Measurements from ENCODE around the gene PPARA. TPM values are rescaled to one million over a fixed set of nuclear protein-coding genes. Genes with fewer than 3 reads are reported as not detected.

The PPARA gene
- total and polyA plus RNA-seq, 2 experiments from 2014 or later: 4.7 to 12.6 TPM

- Mint-ChIP-seq H3K27ac (no peak overlapping the region), H3K9me3 (no peaks in the 10 kb centered on the region), H3K27me3 (ENCODE audit: insufficient read depth, low read depth, poor library complexity) (peaks cover 13% of the 10 kb centered on the region), H3K4me3 (no peak overlapping the region), H3K36me3 (ENCODE audit: low read depth) (no peaks in the 10 kb centered on the region; the same call in 2 of the 3 replicates), H3K4me1 (no peaks in the 10 kb centered on the region)
- H3K27me3 ChIP-seq (ENCODE audit: insufficient read depth): peaks cover 16% of the 10 kb centered on the region
- H3K27ac ChIP-seq (ENCODE audit: low read depth): no peak overlapping the region
- DNase-seq (ENCODE audit: low spot score) (no peak), ATAC-seq (no peak)
- H2AFZ ChIP-seq: no peak overlapping the region
- H3K36me3 ChIP-seq (ENCODE audit: insufficient read depth): no peaks in the 10 kb centered on the region
- no peaks in the 10 kb centered on the region; the same call in 1 of the 2 replicates for H4K20me1 ChIP-seq (replicated peaks; ENCODE audit: insufficient read depth)
- H3K9me2 ChIP-seq (ENCODE audit: insufficient read depth): no peaks in the 10 kb centered on the region
- no peak overlapping the region for H3K4me3 ChIP-seq
- H3K4me1 ChIP-seq (ENCODE audit: insufficient read depth): peaks cover 3% of the 10 kb centered on the region; the same call in 1 of the 2 replicates
- H3K79me2 ChIP-seq (replicated peaks; ENCODE audit: insufficient read depth): no peaks in the 10 kb centered on the region
- H3K4me2 ChIP-seq: no peak overlapping the region
- TF ChIP-seq ZNF114 (CRISPR knock-in tag; IDR thresholded peaks at IDR 0.05) (no peak), JUNB (IDR thresholded peaks at IDR 0.05; ENCODE audit: unreplicated experiment) (no peak), CREB1 (CRISPR knock-in tag; IDR thresholded peaks at IDR 0.05; ENCODE audit: low read depth) (no peak), NANOG (IDR thresholded peaks at IDR 0.05; ENCODE audit: borderline replicate concordance) (no peak), ZNF331 (CRISPR knock-in tag; IDR thresholded peaks at IDR 0.05; ENCODE audit: low read depth) (no peak), ETS1 (IDR thresholded peaks at IDR 0.05) (no peak), STAT1 (IDR thresholded peaks at IDR 0.05; ENCODE audit: unreplicated experiment) (no peak), REST (IDR thresholded peaks at IDR 0.05; ENCODE audit: unreplicated experiment) (no peak)
- TF ChIP-seq, protein P1, sequence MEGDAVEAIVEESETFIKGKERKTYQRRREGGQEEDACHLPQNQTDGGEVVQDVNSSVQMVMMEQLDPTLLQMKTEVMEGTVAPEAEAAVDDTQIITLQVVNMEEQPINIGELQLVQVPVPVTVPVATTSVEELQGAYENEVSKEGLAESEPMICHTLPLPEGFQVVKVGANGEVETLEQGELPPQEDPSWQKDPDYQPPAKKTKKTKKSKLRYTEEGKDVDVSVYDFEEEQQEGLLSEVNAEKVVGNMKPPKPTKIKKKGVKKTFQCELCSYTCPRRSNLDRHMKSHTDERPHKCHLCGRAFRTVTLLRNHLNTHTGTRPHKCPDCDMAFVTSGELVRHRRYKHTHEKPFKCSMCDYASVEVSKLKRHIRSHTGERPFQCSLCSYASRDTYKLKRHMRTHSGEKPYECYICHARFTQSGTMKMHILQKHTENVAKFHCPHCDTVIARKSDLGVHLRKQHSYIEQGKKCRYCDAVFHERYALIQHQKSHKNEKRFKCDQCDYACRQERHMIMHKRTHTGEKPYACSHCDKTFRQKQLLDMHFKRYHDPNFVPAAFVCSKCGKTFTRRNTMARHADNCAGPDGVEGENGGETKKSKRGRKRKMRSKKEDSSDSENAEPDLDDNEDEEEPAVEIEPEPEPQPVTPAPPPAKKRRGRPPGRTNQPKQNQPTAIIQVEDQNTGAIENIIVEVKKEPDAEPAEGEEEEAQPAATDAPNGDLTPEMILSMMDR (conservative IDR thresholded peaks at IDR 0.05; ENCODE audit: low read depth in 2 of 2): no peak
- TF ChIP-seq, protein P2, sequence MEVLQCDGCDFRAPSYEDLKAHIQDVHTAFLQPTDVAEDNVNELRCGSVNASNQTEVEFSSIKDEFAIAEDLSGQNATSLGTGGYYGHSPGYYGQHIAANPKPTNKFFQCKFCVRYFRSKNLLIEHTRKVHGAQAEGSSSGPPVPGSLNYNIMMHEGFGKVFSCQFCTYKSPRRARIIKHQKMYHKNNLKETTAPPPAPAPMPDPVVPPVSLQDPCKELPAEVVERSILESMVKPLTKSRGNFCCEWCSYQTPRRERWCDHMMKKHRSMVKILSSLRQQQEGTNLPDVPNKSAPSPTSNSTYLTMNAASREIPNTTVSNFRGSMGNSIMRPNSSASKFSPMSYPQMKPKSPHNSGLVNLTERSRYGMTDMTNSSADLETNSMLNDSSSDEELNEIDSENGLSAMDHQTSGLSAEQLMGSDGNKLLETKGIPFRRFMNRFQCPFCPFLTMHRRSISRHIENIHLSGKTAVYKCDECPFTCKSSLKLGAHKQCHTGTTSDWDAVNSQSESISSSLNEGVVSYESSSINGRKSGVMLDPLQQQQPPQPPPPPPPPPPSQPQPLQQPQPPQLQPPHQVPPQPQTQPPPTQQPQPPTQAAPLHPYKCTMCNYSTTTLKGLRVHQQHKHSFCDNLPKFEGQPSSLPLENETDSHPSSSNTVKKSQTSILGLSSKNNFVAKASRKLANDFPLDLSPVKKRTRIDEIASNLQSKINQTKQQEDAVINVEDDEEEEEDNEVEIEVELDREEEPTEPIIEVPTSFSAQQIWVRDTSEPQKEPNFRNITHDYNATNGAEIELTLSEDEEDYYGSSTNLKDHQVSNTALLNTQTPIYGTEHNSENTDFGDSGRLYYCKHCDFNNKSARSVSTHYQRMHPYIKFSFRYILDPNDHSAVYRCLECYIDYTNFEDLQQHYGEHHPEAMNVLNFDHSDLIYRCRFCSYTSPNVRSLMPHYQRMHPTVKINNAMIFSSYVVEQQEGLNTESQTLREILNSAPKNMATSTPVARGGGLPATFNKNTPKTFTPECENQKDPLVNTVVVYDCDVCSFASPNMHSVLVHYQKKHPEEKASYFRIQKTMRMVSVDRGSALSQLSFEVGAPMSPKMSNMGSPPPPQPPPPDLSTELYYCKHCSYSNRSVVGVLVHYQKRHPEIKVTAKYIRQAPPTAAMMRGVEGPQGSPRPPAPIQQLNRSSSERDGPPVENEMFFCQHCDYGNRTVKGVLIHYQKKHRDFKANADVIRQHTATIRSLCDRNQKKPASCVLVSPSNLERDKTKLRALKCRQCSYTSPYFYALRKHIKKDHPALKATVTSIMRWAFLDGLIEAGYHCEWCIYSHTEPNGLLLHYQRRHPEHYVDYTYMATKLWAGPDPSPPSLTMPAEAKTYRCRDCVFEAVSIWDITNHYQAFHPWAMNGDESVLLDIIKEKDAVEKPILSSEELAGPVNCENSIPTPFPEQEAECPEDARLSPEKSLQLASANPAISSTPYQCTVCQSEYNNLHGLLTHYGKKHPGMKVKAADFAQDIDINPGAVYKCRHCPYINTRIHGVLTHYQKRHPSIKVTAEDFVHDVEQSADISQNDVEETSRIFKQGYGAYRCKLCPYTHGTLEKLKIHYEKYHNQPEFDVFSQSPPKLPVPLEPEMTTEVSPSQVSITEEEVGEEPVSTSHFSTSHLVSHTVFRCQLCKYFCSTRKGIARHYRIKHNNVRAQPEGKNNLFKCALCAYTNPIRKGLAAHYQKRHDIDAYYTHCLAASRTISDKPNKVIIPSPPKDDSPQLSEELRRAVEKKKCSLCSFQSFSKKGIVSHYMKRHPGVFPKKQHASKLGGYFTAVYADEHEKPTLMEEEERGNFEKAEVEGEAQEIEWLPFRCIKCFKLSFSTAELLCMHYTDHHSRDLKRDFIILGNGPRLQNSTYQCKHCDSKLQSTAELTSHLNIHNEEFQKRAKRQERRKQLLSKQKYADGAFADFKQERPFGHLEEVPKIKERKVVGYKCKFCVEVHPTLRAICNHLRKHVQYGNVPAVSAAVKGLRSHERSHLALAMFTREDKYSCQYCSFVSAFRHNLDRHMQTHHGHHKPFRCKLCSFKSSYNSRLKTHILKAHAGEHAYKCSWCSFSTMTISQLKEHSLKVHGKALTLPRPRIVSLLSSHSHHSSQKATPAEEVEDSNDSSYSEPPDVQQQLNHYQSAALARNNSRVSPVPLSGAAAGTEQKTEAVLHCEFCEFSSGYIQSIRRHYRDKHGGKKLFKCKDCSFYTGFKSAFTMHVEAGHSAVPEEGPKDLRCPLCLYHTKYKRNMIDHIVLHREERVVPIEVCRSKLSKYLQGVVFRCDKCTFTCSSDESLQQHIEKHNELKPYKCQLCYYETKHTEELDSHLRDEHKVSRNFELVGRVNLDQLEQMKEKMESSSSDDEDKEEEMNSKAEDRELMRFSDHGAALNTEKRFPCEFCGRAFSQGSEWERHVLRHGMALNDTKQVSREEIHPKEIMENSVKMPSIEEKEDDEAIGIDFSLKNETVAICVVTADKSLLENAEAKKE (CRISPR knock-in tag; IDR thresholded peaks at IDR 0.05): no peak
- no peaks in the 10 kb centered on the region for H3F3A ChIP-seq (replicated peaks; ENCODE audit: low read depth)
Measured at GRCh38 chr22:46156031-46156430, 5.7 kb downstream of the PPARA start.

Data from GM23338 (cell line).